KG1 (cell line): ENCODE results near the gene ORAI2.
"Not testable (repeated sequence)": the region's sequence is repeated elsewhere in the genome, so short reads cannot be mapped to it uniquely, and the experiment has no call there.

Experiments
- DNase-seq: peaks from one replicate; lab custom pipeline; 2025; lab: John Stamatoyannopoulos, UW

The ORAI2 gene

DNA sequence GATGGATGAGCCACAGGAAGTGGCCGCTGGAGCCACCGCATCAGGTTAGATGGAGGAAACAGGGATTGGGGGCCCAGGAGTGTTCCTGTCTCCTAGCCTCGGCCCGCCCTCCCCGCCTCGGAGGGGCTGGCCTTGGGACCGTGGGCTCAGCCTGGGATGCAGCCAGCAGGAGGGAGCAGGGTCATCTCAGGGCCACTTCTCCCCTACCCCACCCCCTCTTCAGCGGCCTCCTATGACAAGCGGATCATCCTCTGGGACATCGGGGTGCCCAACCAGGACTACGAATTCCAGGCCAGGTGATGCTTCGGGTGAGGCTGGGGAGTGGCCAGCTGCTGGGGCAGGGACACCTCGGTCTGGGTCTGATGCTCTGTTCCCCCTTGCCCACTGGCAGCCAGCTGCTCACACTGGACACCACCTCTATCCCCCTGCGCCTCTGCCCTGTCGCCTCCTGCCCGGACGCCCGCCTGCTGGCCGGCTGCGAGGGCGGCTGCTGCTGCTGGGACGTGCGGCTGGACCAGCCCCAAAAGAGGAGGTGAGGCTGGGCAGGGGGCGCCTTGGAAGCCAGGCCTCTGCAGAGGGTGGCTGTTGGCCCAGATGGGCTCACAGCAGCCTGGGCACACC, 36.1 kb downstream of the ORAI2 start:
- DNase-seq = no peak

DNA sequence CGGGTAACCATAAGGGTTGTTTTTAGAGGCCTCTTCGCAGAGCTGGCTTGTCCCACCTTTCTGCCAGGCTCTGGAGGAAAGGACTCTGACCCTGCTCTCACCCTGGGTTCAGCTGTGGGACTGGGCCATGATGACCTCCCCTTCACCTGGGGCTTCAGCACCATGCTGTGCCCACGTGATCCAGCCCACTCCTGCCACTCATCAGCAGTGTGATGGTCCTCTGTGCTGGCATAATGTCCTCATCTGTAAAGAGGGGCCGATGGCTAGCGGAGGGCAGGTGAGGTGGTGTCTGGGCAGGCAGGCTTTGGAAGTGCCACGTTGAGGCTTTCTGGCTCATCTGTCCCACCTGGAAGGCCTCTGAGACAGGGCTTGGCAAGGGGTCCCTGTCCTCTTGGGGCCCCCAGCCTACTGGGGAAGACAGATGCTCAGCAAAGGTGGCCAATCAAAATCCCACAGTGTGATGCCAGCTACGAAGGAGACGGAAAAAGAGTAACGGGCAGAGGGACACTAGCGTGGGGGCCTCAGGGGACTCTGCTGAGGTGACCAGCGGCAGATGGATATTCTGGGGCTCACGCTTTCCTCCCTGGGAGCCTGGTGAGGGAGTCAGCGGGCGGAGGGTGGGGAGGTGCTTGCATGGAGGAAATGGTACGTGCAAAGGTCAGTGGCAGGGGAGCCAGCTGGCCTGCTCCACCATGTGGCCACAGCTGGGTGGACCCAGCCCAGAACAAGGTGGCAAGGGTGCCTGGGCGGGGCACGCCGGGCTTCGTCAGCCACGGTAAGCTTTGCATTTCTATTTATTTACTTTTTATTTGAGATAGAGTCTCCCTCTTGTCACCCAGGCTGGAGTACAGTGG, 36.8 kb downstream of the ORAI2 start:
- no peak for DNase-seq

DNA sequence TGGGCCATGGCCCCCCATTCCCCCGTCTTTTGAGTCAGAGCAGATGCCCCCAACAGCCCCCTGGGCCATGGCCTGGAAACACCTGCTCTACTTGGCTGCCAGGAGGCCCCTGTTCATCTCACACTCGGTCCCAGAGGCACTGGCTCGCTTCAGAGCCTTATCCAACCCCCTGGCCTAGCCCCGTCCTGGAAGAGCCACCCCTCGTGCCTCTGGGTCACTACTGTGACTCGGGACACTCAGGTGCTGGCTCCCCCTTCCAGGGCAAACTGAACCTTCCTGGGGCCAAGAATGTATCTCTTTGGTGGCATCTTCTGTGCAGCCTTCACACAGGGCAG, 38.4 kb downstream of the ORAI2 start:
- no peak for DNase-seq

DNA sequence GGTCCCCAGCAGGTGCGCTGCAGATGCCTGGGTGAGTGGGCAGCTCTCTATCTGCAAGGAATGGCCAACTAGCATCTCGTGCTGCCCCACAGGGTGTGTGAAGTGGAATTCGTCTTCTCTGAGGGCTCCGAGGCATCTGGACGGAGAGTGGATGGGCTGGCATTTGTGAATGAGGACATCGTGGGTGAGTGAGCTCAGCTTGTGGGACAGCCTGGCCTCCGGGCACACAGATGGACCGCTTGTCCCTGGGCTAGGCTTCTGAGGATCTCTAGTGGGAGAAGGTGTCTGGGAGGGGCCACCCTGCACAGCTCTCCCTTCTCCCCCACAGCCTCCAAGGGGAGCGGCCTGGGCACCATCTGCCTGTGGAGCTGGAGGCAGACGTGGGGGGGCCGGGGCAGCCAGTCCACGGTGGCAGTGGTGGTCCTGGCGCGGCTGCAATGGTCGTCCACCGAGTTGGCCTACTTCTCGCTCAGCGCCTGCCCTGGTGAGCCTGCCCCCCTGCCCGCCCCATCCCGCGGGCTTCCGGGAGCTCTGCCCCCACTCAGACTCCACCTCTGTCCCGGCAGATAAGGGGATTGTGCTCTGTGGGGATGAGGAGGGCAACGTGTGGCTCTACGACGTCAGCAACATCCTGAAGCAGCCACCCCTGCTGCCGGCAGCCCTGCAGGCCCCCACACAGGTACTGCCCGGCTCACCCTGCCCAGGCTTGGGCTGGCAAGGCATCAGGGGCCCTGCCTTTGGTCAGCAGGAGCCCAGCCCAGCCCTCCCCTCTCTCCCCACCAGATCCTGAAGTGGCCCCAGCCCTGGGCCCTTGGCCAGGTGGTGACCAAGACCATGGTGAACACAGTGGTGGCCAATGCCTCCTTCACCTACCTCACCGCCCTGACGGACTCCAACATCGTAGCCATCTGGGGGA, 39.0 kb downstream of the ORAI2 start:
- DNase-seq = no peak

DNA sequence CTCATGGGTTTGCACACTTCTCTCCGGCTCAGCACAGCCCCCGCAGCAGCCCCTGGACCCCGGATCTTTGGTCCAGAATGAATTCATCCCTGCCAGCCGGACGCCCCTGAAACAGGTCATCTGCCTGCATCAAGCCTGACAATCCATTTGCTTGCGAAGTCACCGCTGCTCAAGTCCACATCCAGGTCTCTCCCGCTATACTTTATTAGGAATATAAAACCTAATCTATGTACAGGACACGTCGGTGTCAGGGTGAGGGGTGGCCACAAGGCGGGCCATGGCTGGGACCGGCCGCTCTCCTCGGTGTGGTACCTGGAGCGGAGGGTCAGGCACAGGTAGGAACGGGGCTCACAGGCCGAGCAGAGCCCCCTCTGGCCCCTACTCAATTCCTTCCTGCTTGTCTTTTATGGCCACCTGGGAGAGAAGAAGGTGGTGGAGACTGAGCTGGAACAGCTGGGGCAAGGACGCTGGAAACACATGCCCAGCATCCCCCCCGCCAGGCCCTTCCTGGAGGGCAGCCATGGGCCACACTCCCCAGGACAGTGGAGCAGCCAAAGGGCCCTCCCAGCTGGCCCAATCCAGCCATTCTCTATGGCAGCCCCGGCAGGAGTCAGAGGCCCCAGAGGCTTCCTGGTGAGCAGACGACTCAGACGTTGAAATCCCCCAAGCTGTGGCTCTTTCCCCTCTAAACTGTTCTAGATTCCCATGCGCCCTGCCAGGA, 40.1 kb downstream of the ORAI2 start:
- DNase-seq = no peak

DNA sequence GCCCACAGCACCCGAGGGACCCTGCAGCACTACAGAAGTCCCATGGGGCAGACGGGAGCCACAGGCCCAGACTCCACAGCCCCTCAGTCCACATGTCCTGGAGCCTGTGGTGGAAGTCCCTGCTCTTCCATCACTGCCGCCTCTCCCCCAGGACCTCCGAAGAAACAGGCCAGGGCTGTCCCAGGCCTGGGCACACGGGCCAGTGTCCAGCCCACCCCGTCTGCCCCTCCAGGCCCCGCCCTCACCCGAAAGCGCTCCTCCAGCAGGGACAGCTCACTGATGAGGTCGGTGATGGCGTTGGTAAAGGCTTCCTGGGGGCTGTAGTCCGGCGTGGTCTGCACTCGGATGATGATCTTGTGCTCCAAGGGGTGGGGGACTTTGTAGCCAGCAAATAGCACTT, 40.7 kb downstream of the ORAI2 start:
- DNase-seq = not testable (repeated sequence)

DNA sequence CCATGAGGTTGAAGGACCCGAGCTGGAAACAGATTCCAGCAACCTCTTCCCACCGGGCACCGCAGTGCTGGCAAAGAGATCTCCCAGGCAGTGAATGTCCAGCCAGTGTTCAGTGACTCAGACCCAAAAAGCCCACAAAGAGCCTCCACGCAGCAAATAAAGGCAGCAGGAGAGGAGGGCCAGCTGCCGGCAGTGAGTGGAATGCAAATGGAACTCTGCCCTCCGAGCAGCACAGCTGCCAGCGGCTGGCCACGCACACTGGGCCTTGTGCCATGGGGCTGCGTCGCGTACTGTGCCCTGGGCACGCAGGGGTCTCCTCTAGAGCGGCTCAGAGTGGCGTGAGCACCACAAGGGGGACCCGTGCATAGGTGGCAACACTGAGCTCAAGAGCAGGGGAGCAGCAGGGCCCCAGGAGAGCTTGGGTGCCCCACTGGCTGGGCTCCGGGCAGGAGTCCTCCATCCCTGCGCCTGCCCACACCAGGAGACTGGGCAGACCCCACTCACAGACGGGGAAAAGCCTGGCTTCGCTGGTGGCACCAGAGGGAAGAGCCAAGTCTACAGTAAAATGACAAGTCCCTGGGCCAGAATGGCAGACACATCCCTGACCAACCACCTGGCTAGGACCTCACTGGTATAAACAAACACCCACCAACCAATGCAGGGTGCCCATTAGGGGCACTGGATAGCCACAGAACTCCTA, 41.5 kb downstream of the ORAI2 start:
- DNase-seq = not testable (repeated sequence)

DNA sequence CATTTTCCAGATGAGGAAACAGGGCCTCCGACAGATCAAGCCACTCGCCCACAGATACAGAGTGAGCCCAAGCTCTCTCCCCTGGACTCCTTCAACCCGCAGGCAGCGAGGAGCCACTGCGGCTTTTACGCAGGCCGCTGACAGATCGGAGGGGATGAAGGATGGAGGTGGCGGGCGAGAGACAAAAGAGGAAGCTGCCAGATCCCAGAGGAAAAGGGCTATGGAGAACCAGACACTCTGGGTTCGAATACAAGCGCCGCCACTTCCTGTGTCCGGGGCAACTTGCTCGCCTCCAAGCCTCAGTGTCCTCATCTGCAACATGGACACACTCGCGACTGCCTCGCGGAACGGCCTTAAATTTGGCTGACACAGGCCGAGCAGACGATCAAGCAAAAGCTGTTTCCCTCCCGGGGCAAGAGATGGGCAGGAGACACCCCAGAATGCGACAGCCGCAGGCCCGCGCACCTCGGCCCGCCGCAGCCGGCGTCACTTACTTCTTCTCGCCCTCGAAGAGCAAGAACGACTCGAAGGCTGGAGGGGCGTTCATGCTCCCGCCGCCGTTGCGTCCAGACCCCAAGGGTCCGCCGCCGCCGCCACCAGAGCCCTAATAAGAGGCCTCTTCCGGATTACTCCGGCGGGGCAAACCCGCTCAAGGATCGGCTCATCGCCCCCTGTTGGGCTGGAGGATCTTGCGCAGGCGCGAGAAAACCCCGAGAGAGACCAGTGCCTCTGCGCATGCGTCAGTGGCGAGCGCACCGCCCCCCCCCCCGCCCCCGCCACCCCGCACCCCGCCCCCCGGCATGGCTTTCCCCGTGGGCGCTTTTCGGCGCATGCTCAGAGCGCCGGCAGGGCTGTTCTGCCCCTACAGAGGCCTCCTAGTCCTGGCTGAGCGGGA, 45.2 kb downstream of the ORAI2 start, which contains the start of gene POLR2J:
Gene POLR2J, minus strand, starts transcription at position 609 of the 895 bp plus-strand sequence. Its CDS starts 62 bp downstream, at position 547.
- DNase-seq = not testable (repeated sequence)

DNA sequence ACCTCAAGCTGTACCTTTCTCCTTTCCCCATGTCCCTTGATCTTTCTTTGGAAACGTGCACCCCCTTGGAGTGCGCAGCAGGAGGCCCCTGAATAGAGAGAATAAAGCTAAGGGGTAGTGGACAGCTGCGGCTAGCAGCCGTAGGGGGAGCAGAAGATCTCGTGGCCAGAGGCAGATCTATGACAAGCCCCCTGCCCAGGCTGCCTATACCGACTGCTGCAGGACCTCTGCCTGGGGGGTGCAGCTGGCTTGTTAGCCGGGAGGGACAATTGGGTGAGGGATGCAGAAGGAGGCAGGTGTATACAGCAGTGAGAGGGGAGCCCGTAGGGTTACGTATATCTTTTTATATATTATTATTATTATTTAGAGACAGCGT, 45.8 kb downstream of the ORAI2 start:
- DNase-seq = not testable (repeated sequence)

DNA sequence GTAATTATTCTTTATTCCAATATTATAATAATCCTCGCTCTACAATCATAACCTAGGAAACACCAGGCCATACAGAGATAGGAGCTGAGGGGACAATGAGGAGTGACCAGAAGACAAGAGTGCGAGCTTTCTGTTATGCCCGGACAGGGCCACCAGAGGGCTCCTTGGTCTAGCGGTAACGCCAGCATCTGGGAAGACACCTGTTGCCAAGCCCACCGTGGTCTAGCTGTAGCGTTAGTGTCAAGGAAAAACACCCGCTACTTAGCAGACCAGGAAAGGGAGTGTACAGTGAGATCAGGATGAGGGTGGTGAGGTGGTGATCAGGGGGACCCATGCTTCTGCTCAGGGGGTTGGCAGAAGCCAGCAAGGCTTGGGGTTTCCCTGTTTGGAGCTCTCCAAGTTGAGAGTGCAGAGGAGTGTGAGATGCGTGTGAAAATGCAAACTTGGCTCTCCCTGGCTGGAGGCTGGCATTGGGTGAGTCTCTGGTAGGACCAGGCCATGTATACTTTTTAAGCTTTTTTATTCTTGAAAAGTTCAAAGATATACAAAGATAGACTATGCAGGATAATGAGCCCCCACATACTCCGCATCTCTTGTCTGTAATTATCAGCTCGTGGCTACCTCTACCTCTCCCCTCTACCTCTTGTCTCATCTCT, 46.7 kb downstream of the ORAI2 start:
- DNase-seq = not testable (repeated sequence)

DNA sequence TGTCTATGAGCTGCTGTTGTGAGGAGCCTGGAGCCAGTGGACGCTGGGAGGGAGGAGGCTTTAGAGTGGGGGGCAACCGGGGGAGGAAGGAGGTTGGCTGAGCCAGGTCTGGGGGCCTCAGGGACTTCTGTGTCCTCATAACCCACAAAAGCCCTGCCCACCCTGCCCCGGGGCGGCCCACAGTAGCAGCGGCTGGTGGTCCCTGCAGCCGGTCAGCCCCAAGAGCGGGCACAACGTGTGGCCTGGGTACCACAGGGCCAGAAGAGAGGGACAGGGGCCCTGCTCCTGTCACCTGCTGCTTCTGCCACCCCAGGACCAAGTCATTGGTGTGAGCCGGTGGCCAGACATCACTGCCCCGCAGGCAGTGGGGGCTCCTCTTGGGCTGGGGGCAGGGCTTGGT, 48.6 kb downstream of the ORAI2 start:
- not testable (repeated sequence) for DNase-seq

DNA sequence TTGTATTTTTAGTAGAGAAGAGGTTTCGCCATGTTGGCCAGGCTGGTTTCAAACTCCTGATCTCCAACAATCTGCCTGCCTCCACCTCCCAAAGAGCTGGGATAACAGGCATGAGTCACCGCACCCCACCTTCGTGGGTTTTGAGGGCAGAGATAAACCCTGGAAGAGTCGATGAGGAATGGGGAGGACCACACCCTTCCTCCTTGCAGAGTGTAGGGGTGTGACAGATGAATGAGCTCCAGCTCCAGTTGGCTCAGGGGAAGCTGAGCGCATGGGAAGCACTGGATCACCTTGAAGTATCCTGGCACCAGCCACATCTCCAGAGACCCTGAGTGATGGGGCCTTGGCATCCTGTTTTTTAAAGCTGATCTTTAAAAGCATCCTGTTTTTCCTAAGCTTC, 50.9 kb downstream of the ORAI2 start:
- not testable (repeated sequence) for DNase-seq

DNA sequence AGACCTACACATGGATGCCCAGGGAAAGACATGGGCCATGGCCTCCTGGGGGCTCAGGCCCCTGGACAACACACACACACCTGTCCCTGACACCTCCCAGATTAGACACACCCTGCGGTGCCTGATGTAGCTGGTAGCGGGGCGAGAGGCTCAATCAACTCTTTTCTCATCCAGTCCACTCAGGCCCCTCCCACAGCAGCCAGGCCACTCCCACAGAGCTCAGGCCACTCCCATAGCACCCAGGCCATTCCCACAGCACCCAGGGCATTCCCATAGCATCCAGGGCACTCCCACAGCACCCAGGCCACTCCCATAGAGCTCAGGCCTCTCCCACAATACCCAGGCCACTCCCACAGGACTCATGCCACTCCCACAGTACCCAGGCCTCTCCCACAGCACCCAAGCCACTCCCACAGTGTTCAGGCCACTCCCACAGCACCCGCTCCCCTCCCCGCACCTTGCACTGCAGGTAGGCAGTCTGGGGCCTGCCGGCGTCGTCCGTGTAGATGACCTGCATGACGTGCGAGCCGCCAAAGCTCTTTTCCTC, 57.2 kb downstream of the ORAI2 start:
- DNase-seq = not testable (repeated sequence)

DNA sequence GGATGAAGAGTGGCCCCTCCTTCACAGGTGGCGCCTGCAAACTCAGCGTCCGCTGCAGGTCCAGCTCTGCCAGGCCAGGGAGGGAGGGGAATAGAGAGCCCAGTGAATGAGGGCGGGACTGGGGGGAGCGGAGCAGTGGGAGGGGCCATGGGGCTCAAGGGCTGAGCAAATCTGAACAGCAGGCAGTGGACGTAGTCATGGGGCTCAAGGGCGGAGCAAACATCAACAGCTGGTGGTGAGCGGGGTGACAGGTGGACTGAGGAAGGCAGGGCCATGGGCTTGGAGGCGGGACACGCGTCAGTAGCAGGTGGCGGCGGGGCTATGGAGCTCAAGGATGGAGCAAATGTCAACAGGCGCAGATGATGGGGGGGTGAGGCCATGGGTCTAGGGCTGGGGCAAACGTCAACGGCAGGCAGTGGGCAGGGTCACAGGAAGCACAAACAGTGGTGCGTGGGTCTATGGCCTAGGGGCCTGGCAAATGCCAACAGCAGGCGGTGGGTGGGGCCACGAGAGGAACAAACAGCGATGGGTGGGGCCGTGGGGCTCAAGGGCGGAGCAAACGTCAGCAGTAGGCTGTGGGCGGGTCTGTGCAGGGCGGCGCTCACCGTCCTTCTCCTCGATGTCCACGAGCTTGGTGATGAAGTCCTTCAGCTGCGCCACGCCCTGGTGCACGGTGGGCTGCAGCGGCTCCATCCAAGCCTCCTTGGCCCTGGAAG, 60.0 kb downstream of the ORAI2 start:
- DNase-seq = not testable (repeated sequence)

DNA sequence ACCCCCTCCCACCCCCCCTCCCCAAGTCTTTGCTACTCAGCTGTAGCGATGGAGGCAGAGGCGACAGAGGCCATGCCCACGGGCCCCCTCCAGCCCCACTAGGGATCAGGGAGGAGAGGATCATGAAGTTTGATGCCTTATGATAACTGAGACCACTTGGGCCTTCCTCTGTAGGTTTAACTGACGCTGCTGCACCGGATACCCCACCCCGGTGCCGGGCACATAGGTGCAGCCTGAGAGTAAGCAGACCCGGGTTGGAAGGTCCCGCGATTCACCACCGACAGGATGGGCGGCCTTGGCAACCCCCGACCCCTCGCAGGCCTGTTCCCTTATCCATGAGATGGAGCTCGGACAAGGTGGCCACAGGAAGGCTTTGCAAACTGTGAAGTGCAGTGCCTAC, 60.7 kb downstream of the ORAI2 start:
- DNase-seq = not testable (repeated sequence)

DNA sequence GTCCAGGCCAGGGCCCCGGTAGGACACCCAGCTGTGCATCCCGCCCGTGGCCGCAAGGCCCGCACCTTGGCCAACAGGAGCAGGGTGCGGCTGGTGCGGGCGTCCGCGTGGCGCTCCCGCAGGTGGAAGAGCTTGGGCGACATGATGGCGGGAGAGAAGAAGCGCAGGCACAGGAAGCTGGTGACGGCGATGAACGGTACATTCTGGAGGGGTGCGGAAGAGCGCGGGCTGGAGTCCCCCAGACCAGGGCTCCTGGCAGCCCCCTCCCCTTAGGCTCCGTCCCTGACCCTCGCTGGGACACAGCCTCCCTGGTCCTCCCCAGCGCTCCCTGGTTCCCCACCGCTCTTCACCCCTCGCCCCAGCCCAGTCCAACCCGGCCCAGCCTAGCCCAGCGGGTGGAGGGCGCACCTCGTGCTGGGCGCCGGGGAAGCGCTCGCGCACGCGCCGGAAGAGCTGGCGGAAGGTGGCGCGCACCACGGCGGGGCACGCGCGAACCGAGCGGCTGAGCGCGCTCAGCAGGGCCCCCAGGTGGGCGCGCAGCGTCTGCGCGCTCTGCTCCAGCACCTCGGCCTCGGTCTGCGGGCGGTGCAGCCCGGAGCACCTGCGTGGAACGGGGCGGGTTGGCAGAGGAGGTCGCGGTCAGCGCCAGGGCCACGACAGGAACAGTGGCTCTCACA, 61.2 kb downstream of the ORAI2 start:
- not testable (repeated sequence) for DNase-seq

DNA sequence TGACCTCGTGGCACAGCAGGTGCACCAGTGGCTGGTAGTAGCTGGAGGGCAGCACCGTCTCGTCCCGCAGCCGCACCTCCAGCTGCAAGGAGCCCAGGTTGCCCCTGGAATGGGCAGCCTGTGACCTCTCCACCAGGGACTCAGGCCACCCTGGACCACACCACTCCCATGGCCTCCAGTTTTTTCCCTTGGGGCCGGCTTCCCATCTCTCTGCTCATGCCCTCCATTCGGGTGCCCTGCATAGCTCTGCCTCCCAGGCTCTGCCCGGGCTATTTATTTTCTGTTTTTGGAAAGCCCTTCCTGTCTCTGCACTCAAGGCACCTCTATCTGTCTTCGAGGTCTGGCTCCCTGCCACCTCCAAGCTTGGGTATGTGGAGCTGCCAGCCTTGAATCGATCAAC, 63.5 kb downstream of the ORAI2 start:
- DNase-seq = not testable (repeated sequence)

DNA sequence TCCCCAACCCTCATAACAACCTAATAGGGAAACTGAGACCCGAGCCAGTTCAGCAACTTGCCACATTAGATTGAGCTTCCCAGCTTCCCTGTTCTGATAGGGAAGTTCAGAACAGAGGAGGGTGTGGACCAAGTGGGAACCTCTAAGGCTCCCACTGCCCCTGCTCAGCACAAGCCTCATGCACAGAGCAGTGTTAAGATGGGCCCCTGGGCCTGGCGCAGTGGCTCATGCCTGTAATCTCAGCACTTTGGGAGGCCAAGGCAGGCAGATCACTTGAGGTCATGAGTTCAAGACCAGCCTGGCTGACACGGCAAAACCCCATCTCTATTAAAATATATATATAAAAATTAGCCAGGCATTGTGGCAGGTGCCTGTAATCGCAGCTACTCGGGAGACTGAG, 63.9 kb downstream of the ORAI2 start:
- not testable (repeated sequence) for DNase-seq
